K562 (cell line): ENCODE data around the gene CHD5. TPM values are rescaled to one million over a fixed set of nuclear protein-coding genes. Genes with fewer than 3 reads are reported as not detected.

Source experiments
- ATAC-seq: fragments of 200-7000 bp; cut with Tn5 transposase; 3 replicates; pipeline ENCODE4 v1.9.1; 2020; ENCODE audit warnings: moderate library complexity
- BruUV-seq: library from RNA; stranded (reverse); fragments of 400-500 nt; replicated peaks from 2 replicates; lab custom pipeline; 2021; lab: Mats Ljungman, UMichigan
- CTCF ChIA-PET: fragments of 300-600 bp; formaldehyde crosslinking; extraction: SDS; loops from one replicate; lab custom pipeline; 2021; ENCODE audit warnings: low intra/inter-chr PET ratio; lab: Yijun Ruan, JAX
- POLR2A ChIA-PET: fragments of 300-600, 350-650 bp; sonication (Branson Sonifier 250); formaldehyde crosslinking; extraction: SDS; loops from one replicate; lab custom pipeline; 2021; ENCODE audit warnings: antibody characterized with exemption, inconsistent platforms; lab: Yijun Ruan, JAX
- DNase-seq, 4 experiments: peaks; one replicate each; pipeline versions ENCODE4 v3.0.0 to v3.0.0-alpha.2; 2011 to 2018; ENCODE audit warnings: low spot score in 3 of 4, mixed read lengths in 3 of 4; ENCODE audit errors: extremely low read depth in 1 of 4
- FAIRE-seq: peaks from 2 replicates; lab custom pipeline; 2011; peaks lifted over from hg19 to GRCh38; lab: Jason Lieb, UNC
- H2AFZ ChIP-seq: 2 replicates; pipeline ENCODE4 v1.6.0; 2011; ENCODE audit warnings: low read depth, low read length, control low read depth, inconsistent platforms
- H3K27ac ChIP-seq: fragments of 200-600 bp; 3 replicates; pipeline ENCODE4 v1.8.0; 2011; ENCODE audit warnings: low read depth, mild to moderate bottlenecking, control low read depth, inconsistent platforms, low read length, moderate library complexity, mixed read lengths; ENCODE audit errors: extremely low read depth
- H3K27me3 ChIP-seq, 2 experiments: fragments of 300-600 bp in 1 of 2; 2 replicates in 1 of 2; 3 replicates in 1 of 2; pipeline versions ENCODE4 v1.6.0 to v1.8.0; 2011; ENCODE audit warnings: inconsistent platforms in 2 of 2, low read length in 2 of 2, mild to moderate bottlenecking in 1 of 2, mixed read lengths in 1 of 2, moderate library complexity in 1 of 2; ENCODE audit not compliant: control insufficient read depth in 2 of 2, insufficient read depth in 2 of 2
- H3K36me3 ChIP-seq: fragments of 300-600 bp; 3 replicates; pipeline ENCODE4 v1.8.0; 2011; ENCODE audit warnings: mild to moderate bottlenecking, low read length, inconsistent platforms; ENCODE audit not compliant: control insufficient read depth, insufficient read depth
- H3K4me1 ChIP-seq, 2 experiments: fragments of 200-600 bp in 1 of 2; replicated peaks in 1 of 2; 2 replicates in 1 of 2; 3 replicates in 1 of 2; pipeline versions ENCODE4 v1.5.1 to v1.8.0; 2011; ENCODE audit warnings: inconsistent platforms in 2 of 2, low read length in 2 of 2, mild to moderate bottlenecking in 1 of 2, mixed read lengths in 1 of 2, moderate library complexity in 1 of 2; ENCODE audit not compliant: control insufficient read depth in 2 of 2, insufficient read depth in 2 of 2
- H3K4me2 ChIP-seq: 2 replicates; pipeline ENCODE4 v1.6.1; 2011; ENCODE audit warnings: low read length, control low read depth, inconsistent platforms, mixed read lengths; ENCODE audit not compliant: insufficient read depth
- H3K4me3 ChIP-seq: fragments of 200-600 bp; sonication (generic), shearing (Covaris generic); 2 replicates; pipeline ENCODE4 v1.5.1; 2016; ENCODE audit warnings: control low read depth, inconsistent platforms
- H3K79me2 ChIP-seq: fragments of 200-600 bp; 3 replicates; pipeline ENCODE4 v1.8.0; 2011; ENCODE audit warnings: low read length, inconsistent platforms; ENCODE audit not compliant: control insufficient read depth, insufficient read depth
- H3K9ac ChIP-seq, 2 experiments: 2 replicates each; pipeline versions ENCODE4 v1.6.0 to v1.6.1; 2011; ENCODE audit warnings: low read depth in 2 of 2, low read length in 2 of 2, control low read depth in 1 of 2, inconsistent platforms in 1 of 2, mild to moderate bottlenecking in 1 of 2, mixed read lengths in 1 of 2; ENCODE audit not compliant: insufficient read depth in 1 of 2
- H3K9me1 ChIP-seq: one replicate; pipeline ENCODE4 v1.6.0; 2011; ENCODE audit warnings: inconsistent platforms, mild to moderate bottlenecking, low read length, moderate library complexity; ENCODE audit not compliant: control insufficient read depth, insufficient read depth
- H3K9me3 ChIP-seq: replicated peaks from 2 replicates; pipeline ENCODE4 v1.5.1; 2011; ENCODE audit warnings: low read depth, low read length, inconsistent platforms; ENCODE audit not compliant: control insufficient read depth, insufficient read depth
- H4K20me1 ChIP-seq: replicated peaks from 2 replicates; pipeline ENCODE4 v1.6.1; 2011; ENCODE audit warnings: low read length, inconsistent platforms, mixed read lengths; ENCODE audit not compliant: control insufficient read depth, insufficient read depth
- CBFB ChIP-seq: sonication (generic); formaldehyde crosslinking; IDR thresholded peaks from 2 replicates; pipeline ENCODE4 v1.4.0; 2020; ENCODE audit warnings: mild to moderate bottlenecking, missing genetic modification reagents
- CBX2 ChIP-seq: fragments of 200-600 bp; sonication (generic); IDR thresholded peaks from one replicate; pipeline ENCODE4 v1.6.1; 2012; ENCODE audit warnings: mild to moderate bottlenecking, low read length, inconsistent platforms; ENCODE audit not compliant: insufficient read depth, poor library complexity, severe bottlenecking
- KAT8 ChIP-seq: fragments of 450-650 bp; IDR thresholded peaks from 2 replicates; pipeline ENCODE4 v1.6.1; 2016; ENCODE audit warnings: low read depth, mild to moderate bottlenecking
- MAFK ChIP-seq: IDR thresholded peaks from 2 replicates; pipeline ENCODE4 v1.6.1; 2011; ENCODE audit warnings: low read length, improper control_type of control experiment
- MED1 ChIP-seq: sonication (generic); formaldehyde crosslinking; IDR thresholded peaks from 2 replicates; pipeline ENCODE4 v1.8.1; 2023; ENCODE audit warnings: missing genetic modification reagents, borderline replicate concordance
- NCOA6 ChIP-seq: fragments of 450-650 bp; IDR thresholded peaks from 2 replicates; pipeline ENCODE4 v1.6.1; 2017; ENCODE audit warnings: mild to moderate bottlenecking
- NUFIP1 ChIP-seq: fragments of 450-650 bp; IDR thresholded peaks from 2 replicates; pipeline ENCODE4 v1.6.1; 2018; ENCODE audit not compliant: partially characterized antibody
- PURB ChIP-seq: sonication (generic); formaldehyde crosslinking; IDR thresholded peaks from 2 replicates; pipeline ENCODE4 v1.9.0; 2021; ENCODE audit warnings: low read depth, mild to moderate bottlenecking, missing genetic modification reagents
- SMARCE1 ChIP-seq: fragments of 450-650 bp; IDR thresholded peaks from 2 replicates; pipeline ENCODE4 v1.7.1; 2016; ENCODE audit warnings: mild to moderate bottlenecking
- SNIP1 ChIP-seq: fragments of 450-650 bp; IDR thresholded peaks from 2 replicates; pipeline ENCODE4 v1.7.1; 2017; ENCODE audit warnings: low read depth, mild to moderate bottlenecking
- SREBF1 ChIP-seq: fragments of 150-350 bp; IDR thresholded peaks from 2 replicates; pipeline ENCODE4 v1.6.1; 2014; ENCODE audit warnings: antibody characterized with exemption, low read depth, low read length, borderline replicate concordance
- ZBTB17 ChIP-seq: fragments of 450-650 bp; formaldehyde crosslinking; IDR thresholded peaks from 2 replicates; pipeline ENCODE4 v1.4.0; 2020; ENCODE audit warnings: mild to moderate bottlenecking
- ZBTB8A ChIP-seq: fragments of 450-650 bp; IDR thresholded peaks from 2 replicates; pipeline ENCODE4 v1.6.1; 2018; ENCODE audit warnings: mild to moderate bottlenecking, moderate library complexity; ENCODE audit not compliant: partially characterized antibody
- ZNF124 ChIP-seq: sonication (generic); formaldehyde crosslinking; IDR thresholded peaks from 2 replicates; pipeline ENCODE4 v1.8.1; 2022; ENCODE audit warnings: missing genetic modification reagents
- WGBS: fragments of 100-300 bp; shearing (Covaris generic); methylation state at CpG from one replicate; pipeline ENCODE4 v1.1.6; 2016; ENCODE audit warnings: low coverage, mixed read lengths; ENCODE audit not compliant: insufficient coverage; ENCODE audit errors: missing lambda C conversion rate; 5-methylcytosine and 5-hydroxymethylcytosine counted together
- in situ Hi-C: fragments of 300-500 bp; cut with MboI; formaldehyde crosslinking; loops from 4 replicates; pipeline ENCODE4 v1.15.0; 2018; ENCODE audit warnings: inconsistent platforms, mixed read lengths
- intact Hi-C: fragments of 100-400 bp; cut with micrococcal nuclease; formaldehyde crosslinking; loops from 2 replicates; pipeline ENCODE4 v1.14.2; 2022
- polyA plus RNA-seq, 8 experiments: library from polyadenylated mRNA; depleted of rRNA in 4 of 8; stranded (reverse) in 5 of 8; unstranded in 3 of 8; fragments of >200 nt; fragmentation: Nextera tagmentation in 2 of 8; fragmentation: Illumina TruSeq in 1 of 8; extraction: Ambion mirVana in 2 of 8; extraction: Trizol in 1 of 8; gene quantifications; 2 replicates each; pipeline versions ENCODE4 v1.2.1 to v1.2.3, GENCODE V29; 2011 to 2014; ENCODE audit warnings: inconsistent platforms in 1 of 8, missing spikeins in 1 of 8
- total RNA-seq, 7 experiments: library from RNA; depleted of rRNA in 6 of 7; stranded (reverse); fragments of >200 nt in 6 of 7; fragmentation: Illumina TruSeq in 2 of 7; extraction: Trizol in 2 of 7; gene quantifications; 2 replicates each; pipeline versions ENCODE4 v1.2.1 to v1.2.3, GENCODE V29; 2011 to 2021; ENCODE audit warnings: low replicate concordance in 1 of 7
- TF ChIP-seq, protein P1 (sequence below): sonication (generic); formaldehyde crosslinking; IDR thresholded peaks from 2 replicates; pipeline ENCODE4 v1.8.0; 2022; ENCODE audit warnings: missing genetic modification reagents, mild to moderate bottlenecking, borderline replicate concordance

CHD5 gene
- total and polyA plus RNA-seq, 9 of the 15 experiments (the other 6 are each of a cell fraction or from before 2014, with no cell fraction given), result 0.03 to 0.52 (median 0.11) TPM; not detected in 2

DNA sequence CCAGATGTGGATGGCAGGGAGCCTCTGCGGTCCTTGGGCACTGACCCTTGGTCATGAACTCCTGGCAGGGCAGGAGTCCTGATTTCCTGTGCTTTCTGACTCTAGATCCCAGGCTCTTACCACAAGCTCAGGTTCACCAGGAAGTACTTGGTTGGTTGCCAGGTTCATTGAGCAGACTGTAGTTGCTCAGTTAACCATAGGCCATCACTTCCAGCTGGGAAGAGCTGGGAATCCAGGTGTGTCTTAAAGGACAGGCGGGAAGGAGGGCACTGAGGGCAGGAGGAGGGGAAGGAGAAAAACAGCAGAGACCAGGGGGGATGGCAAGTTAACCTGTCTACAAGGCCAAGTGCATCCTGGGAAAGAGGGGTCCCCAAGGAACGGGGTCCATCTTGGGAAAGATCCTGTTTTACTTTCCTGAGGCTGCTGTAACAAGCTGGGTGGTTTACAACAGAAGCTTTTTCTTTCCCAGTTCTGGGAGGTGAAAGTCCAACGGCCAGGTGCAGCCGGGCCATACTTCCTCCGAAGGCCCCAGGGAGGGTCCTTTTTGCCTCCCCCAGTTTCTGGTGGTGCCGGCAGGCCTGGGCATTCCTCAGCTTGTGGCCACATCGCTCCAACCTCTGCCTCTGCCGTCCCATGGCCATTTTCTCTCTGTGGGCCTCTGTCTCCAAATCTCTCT is 122.8 kb downstream of the CHD5 start (continued):
- TF ChIP-seq MED1 (CRISPR knock-in tag) (no peak), MAFK (no peak), SMARCE1 (no peak), SNIP1 (no peak), SREBF1 (no peak), PURB (CRISPR knock-in tag) (no peak), NCOA6 (no peak), CBFB (no peak), ZNF124 (CRISPR knock-in tag) (no peak)
- TF ChIP-seq, protein P1, sequence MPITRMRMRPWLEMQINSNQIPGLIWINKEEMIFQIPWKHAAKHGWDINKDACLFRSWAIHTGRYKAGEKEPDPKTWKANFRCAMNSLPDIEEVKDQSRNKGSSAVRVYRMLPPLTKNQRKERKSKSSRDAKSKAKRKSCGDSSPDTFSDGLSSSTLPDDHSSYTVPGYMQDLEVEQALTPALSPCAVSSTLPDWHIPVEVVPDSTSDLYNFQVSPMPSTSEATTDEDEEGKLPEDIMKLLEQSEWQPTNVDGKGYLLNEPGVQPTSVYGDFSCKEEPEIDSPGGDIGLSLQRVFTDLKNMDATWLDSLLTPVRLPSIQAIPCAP (CRISPR knock-in tag), result no peak
- TF ChIP-seq, all 486 proteins: peak for 0

DNA sequence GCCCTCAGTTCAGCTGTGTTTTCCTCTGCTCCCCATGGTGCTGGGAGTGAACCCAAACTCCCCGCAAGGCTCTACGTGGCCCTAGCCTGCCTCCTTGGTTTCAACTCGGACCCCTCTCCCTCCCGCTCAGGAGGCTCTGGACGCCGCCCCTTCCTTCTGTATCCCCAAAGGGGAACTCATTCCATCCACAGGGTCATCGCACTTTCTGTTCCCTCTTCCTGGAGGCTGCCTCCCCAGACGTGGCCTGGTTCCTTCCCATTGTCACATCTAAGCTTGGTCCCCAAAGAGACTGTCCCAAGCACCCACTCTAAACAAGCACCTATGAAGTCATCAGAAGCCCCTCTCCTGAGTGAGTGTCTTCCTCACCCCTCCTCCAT is 123.6 kb downstream of the CHD5 start:
- POLR2A ChIA-PET, result interaction anchor here (0.8 to 1.5 kb wide), 3 partner anchors 14 to 19 kb away, joined by 3 to 5 read pairs (median 3); no protein-coding TSS in a partner anchor
- Histone ChIP-seq H3K4me2 (no peak overlapping the region), H3K4me1 (peaks cover 0 to 5% of the 10 kb centered on the region in 2 experiments; a peak in 2 of 5 replicates), H3K4me3 (no peak overlapping the region), H2AFZ (no peak overlapping the region), H3K79me2 (no peaks in the 10 kb centered on the region), H3K27ac (no peak overlapping the region), H3K36me3 (no peaks in the 10 kb centered on the region), H3K9me1 (no peaks in the 10 kb centered on the region), H3K27me3 (peaks cover 33 to 63% of the 10 kb centered on the region in 2 experiments; a peak in 4 of 5 replicates), H4K20me1 (peaks cover 60% of the 10 kb centered on the region), H3K9ac (no peak overlapping the region), H3K9me3 (no peaks in the 10 kb centered on the region)
- no TSS peak for BruUV-seq
- DNase-seq, result no peak
- in situ Hi-C loops (no loop called here), intact Hi-C loops (no loop called here)
- CTCF ChIA-PET, result no interaction called here
- FAIRE-seq, result no peak
- no peak for TF ChIP-seq KAT8
- no peak for TF ChIP-seq CBX2
- TF ChIP-seq ZBTB17 (CRISPR knock-in tag), result no peak
- TF ChIP-seq NUFIP1, result no peak
- no peak for TF ChIP-seq ZBTB8A
- WGBS, result 3% methylated on average over 6 of the region's 8 CpGs
- no peak for ATAC-seq
